GM23338 (cell line): ENCODE data around the gene LYST. TPM values are rescaled to one million over a fixed set of nuclear protein-coding genes. Genes with fewer than 3 reads are reported as not detected.

Experiments used
- ATAC-seq: fragments of 200-7000 bp; cut with Tn5 transposase; 3 replicates; pipeline ENCODE4 v1.9.1; 2020
- DNase-seq: peaks from one replicate; pipeline ENCODE4 v3.0.0-alpha.2; 2015; ENCODE audit warnings: low spot score
- H2AFZ ChIP-seq: fragments of 200-600 bp; sonication (generic); 2 replicates; pipeline ENCODE4 v1.8.0; 2016; ENCODE audit warnings: antibody characterized with exemption, mild to moderate bottlenecking, moderate library complexity
- H3F3A ChIP-seq: fragments of 200-600 bp; sonication (generic); replicated peaks from 2 replicates; pipeline ENCODE4 v1.8.0; 2017; ENCODE audit warnings: antibody characterized with exemption, mixed run types, low read depth
- H3K27ac ChIP-seq: fragments of 200-600 bp; sonication (generic); 2 replicates; pipeline ENCODE4 v1.6.1; 2016; ENCODE audit warnings: low read depth
- H3K27me3 ChIP-seq: fragments of 200-600 bp; sonication (generic); 2 replicates; pipeline ENCODE4 v1.8.0; 2016; ENCODE audit warnings: mild to moderate bottlenecking, mixed run types, moderate library complexity; ENCODE audit not compliant: insufficient read depth
- H3K36me3 ChIP-seq: fragments of 200-600 bp; sonication (generic); 2 replicates; pipeline ENCODE4 v1.8.0; 2016; ENCODE audit warnings: mild to moderate bottlenecking; ENCODE audit not compliant: insufficient read depth
- H3K4me1 ChIP-seq: fragments of 200-600 bp; sonication (generic); 2 replicates; pipeline ENCODE4 v1.8.0; 2016; ENCODE audit warnings: mild to moderate bottlenecking, moderate library complexity; ENCODE audit not compliant: insufficient read depth
- H3K4me2 ChIP-seq: fragments of 200-600 bp; sonication (generic); 2 replicates; pipeline ENCODE4 v1.7.1; 2017; ENCODE audit warnings: mixed run types
- H3K4me3 ChIP-seq: fragments of 200-600 bp; sonication (generic); 2 replicates; pipeline ENCODE4 v1.6.1; 2016; ENCODE audit warnings: mixed run types
- H3K79me2 ChIP-seq: fragments of 200-600 bp; sonication (generic); replicated peaks from 2 replicates; pipeline ENCODE4 v1.8.0; 2017; ENCODE audit warnings: mild to moderate bottlenecking; ENCODE audit not compliant: insufficient read depth
- H3K9me2 ChIP-seq: fragments of 200-600 bp; sonication (generic); 2 replicates; pipeline ENCODE4 v1.8.0; 2017; ENCODE audit not compliant: insufficient read depth
- H4K20me1 ChIP-seq: fragments of 200-600 bp; sonication (generic); replicated peaks from 2 replicates; pipeline ENCODE4 v1.8.0; 2017; ENCODE audit warnings: mild to moderate bottlenecking; ENCODE audit not compliant: insufficient read depth
- H3K27ac Mint-ChIP-seq: 2 replicates; pipeline ENCODE4 v1.8.0; 2020; ENCODE audit warnings: inconsistent platforms, mild to moderate bottlenecking, moderate library complexity, mixed read lengths
- H3K27me3 Mint-ChIP-seq: 3 replicates; pipeline ENCODE4 v1.8.0; 2022; ENCODE audit warnings: low read depth, mild to moderate bottlenecking, moderate library complexity, mixed read lengths, inconsistent platforms; ENCODE audit not compliant: insufficient read depth, poor library complexity
- H3K36me3 Mint-ChIP-seq: 3 replicates; pipeline ENCODE4 v1.8.0; 2021; ENCODE audit warnings: low read depth, mild to moderate bottlenecking, inconsistent platforms, moderate library complexity, mixed read lengths
- H3K4me1 Mint-ChIP-seq: 3 replicates; pipeline ENCODE4 v1.8.0; 2020; ENCODE audit warnings: mild to moderate bottlenecking, inconsistent platforms, mixed read lengths
- H3K4me3 Mint-ChIP-seq: 3 replicates; pipeline ENCODE4 v1.8.0; 2021; ENCODE audit warnings: moderate library complexity, mild to moderate bottlenecking, inconsistent platforms, mixed read lengths
- H3K9me3 Mint-ChIP-seq: 3 replicates; pipeline ENCODE4 v1.8.0; 2020; ENCODE audit warnings: moderate library complexity, mild to moderate bottlenecking, inconsistent platforms, mixed read lengths
- EZH2 ChIP-seq: fragments of 200-600 bp; sonication (generic); IDR thresholded peaks from one replicate; pipeline ENCODE4 v1.8.0; 2017; ENCODE audit warnings: antibody characterized with exemption, mild to moderate bottlenecking, low read depth; ENCODE audit not compliant: unreplicated experiment
- JUNB ChIP-seq: IDR thresholded peaks from one replicate; pipeline ENCODE4 v1.6.1; 2016; ENCODE audit warnings: antibody characterized with exemption; ENCODE audit not compliant: unreplicated experiment
- POLR2AphosphoS5 ChIP-seq: IDR thresholded peaks from 2 replicates; pipeline ENCODE4 v1.6.1; 2016; ENCODE audit warnings: antibody characterized with exemption, low read depth
- STAT1 ChIP-seq: IDR thresholded peaks from one replicate; pipeline ENCODE4 v1.6.1; 2016; ENCODE audit warnings: antibody characterized with exemption; ENCODE audit not compliant: unreplicated experiment
- ZNF331 ChIP-seq: fragments of 250-450 bp; sonication (Bioruptor Pico); IDR thresholded peaks from 2 replicates; pipeline ENCODE4 v1.5.0; 2020; ENCODE audit warnings: low read depth, mild to moderate bottlenecking, moderate library complexity
- polyA plus RNA-seq: library from polyadenylated mRNA; unstranded; fragments of >200 nt; fragmentation: Nextera tagmentation; extraction: Ambion mirVana; gene quantifications from 2 replicates; pipeline ENCODE4 v1.2.1, GENCODE V29; 2016
- total RNA-seq: library from RNA; depleted of rRNA; stranded (reverse); fragments of >200 nt; shearing (Covaris generic); gene quantifications from 2 replicates; pipeline ENCODE4 v1.2.3, GENCODE V29; 2014
- TF ChIP-seq, protein P1 (sequence below): fragments of 250-450 bp; sonication (Bioruptor Pico); IDR thresholded peaks from 2 replicates; pipeline ENCODE4 v1.5.0; 2020; ENCODE audit warnings: mild to moderate bottlenecking, moderate library complexity
- TF ChIP-seq, protein P2 (sequence below): IDR thresholded peaks from one replicate; pipeline ENCODE4 v1.6.1; 2018; ENCODE audit warnings: antibody characterized with exemption; ENCODE audit not compliant: unreplicated experiment

LYST gene
- total and polyA plus RNA-seq, 2 experiments from 2014 or later: 0.21 to 1.0 TPM

DNA sequence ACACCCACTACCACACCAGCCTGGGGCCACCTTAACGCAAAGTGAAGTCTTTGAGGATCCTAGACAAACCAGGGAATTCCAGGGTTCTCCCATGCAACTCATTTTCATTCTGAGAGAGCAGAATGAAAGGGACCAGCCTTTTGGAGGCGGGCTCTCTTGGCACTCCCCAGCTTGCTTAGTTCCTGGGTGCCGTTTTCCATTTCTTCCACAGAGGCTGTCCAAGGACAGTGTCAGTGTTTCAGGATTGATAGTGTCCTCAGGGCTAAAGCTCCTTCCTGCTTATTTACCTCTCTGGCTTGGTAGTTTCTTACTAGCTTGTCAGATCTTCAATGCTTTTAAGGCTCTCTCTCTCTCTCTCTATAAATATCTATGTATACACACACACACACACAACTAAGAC is 187.1 kb downstream of the LYST start:
- ATAC-seq (peak; percentile 32; the same call in 1 of the 3 replicates), DNase-seq (no peak)
- H3K9me2 ChIP-seq: no peaks in the 10 kb centered on the region
- no peaks in the 10 kb centered on the region for H3K27me3 Mint-ChIP-seq
- no peaks in the 10 kb centered on the region for H3F3A ChIP-seq
- TF ChIP-seq, protein P1, sequence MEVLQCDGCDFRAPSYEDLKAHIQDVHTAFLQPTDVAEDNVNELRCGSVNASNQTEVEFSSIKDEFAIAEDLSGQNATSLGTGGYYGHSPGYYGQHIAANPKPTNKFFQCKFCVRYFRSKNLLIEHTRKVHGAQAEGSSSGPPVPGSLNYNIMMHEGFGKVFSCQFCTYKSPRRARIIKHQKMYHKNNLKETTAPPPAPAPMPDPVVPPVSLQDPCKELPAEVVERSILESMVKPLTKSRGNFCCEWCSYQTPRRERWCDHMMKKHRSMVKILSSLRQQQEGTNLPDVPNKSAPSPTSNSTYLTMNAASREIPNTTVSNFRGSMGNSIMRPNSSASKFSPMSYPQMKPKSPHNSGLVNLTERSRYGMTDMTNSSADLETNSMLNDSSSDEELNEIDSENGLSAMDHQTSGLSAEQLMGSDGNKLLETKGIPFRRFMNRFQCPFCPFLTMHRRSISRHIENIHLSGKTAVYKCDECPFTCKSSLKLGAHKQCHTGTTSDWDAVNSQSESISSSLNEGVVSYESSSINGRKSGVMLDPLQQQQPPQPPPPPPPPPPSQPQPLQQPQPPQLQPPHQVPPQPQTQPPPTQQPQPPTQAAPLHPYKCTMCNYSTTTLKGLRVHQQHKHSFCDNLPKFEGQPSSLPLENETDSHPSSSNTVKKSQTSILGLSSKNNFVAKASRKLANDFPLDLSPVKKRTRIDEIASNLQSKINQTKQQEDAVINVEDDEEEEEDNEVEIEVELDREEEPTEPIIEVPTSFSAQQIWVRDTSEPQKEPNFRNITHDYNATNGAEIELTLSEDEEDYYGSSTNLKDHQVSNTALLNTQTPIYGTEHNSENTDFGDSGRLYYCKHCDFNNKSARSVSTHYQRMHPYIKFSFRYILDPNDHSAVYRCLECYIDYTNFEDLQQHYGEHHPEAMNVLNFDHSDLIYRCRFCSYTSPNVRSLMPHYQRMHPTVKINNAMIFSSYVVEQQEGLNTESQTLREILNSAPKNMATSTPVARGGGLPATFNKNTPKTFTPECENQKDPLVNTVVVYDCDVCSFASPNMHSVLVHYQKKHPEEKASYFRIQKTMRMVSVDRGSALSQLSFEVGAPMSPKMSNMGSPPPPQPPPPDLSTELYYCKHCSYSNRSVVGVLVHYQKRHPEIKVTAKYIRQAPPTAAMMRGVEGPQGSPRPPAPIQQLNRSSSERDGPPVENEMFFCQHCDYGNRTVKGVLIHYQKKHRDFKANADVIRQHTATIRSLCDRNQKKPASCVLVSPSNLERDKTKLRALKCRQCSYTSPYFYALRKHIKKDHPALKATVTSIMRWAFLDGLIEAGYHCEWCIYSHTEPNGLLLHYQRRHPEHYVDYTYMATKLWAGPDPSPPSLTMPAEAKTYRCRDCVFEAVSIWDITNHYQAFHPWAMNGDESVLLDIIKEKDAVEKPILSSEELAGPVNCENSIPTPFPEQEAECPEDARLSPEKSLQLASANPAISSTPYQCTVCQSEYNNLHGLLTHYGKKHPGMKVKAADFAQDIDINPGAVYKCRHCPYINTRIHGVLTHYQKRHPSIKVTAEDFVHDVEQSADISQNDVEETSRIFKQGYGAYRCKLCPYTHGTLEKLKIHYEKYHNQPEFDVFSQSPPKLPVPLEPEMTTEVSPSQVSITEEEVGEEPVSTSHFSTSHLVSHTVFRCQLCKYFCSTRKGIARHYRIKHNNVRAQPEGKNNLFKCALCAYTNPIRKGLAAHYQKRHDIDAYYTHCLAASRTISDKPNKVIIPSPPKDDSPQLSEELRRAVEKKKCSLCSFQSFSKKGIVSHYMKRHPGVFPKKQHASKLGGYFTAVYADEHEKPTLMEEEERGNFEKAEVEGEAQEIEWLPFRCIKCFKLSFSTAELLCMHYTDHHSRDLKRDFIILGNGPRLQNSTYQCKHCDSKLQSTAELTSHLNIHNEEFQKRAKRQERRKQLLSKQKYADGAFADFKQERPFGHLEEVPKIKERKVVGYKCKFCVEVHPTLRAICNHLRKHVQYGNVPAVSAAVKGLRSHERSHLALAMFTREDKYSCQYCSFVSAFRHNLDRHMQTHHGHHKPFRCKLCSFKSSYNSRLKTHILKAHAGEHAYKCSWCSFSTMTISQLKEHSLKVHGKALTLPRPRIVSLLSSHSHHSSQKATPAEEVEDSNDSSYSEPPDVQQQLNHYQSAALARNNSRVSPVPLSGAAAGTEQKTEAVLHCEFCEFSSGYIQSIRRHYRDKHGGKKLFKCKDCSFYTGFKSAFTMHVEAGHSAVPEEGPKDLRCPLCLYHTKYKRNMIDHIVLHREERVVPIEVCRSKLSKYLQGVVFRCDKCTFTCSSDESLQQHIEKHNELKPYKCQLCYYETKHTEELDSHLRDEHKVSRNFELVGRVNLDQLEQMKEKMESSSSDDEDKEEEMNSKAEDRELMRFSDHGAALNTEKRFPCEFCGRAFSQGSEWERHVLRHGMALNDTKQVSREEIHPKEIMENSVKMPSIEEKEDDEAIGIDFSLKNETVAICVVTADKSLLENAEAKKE (CRISPR knock-in tag): no peak
- TF ChIP-seq STAT1 (no peak), ZNF331 (CRISPR knock-in tag) (no peak), POLR2AphosphoS5 (no peak)
- H4K20me1 ChIP-seq: no peaks in the 10 kb centered on the region
- no peak overlapping the region for H3K27ac ChIP-seq
- no peak overlapping the region for H3K4me2 ChIP-seq
- no peaks in the 10 kb centered on the region for H3K4me1 ChIP-seq
- H3K36me3 Mint-ChIP-seq: peaks cover 17% of the 10 kb centered on the region
- H3K27ac Mint-ChIP-seq: no peak overlapping the region
- H3K4me1 Mint-ChIP-seq: peaks cover 8% of the 10 kb centered on the region; the same call in 2 of the 3 replicates
- H3K4me3 Mint-ChIP-seq: no peak overlapping the region
- no peak overlapping the region for H3K4me3 ChIP-seq
- H2AFZ ChIP-seq: peak overlapping the region; percentile 80
- no peaks in the 10 kb centered on the region for H3K27me3 ChIP-seq
- H3K79me2 ChIP-seq: no peaks in the 10 kb centered on the region
- H3K9me3 Mint-ChIP-seq: peaks cover 18% of the 10 kb centered on the region
- H3K36me3 ChIP-seq: 0 out of 2 replicates have a peak, but pooled peaks cover 3% of the 10 kb centered on the region

DNA sequence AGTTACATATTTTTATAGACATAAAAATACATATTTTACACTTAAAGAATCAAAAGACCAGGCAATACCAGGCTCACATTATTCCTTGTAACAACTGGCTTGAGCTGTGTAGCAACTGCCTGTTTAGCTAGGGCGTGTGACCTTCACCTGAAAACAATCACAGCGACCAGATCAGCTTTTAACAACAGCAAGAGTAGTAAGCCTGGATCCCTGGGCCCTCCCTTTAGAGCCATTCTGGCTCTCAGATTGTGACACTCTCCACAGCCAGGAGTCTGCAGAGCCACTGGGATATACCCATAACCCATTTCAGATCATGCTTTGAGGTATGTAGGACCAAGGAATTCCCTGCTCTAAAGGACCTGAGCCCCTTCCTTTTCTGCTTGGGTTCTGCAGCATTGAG is 187.7 kb downstream of the LYST start:
- Mint-ChIP-seq H3K4me1 (peaks cover 8% of the 10 kb centered on the region; the same call in 2 of the 3 replicates), H3K4me3 (no peak overlapping the region), H3K9me3 (peaks cover 24% of the 10 kb centered on the region), H3K36me3 (peaks cover 21% of the 10 kb centered on the region), H3K27me3 (no peaks in the 10 kb centered on the region), H3K27ac (no peak overlapping the region)
- Histone ChIP-seq H3K36me3 (0 out of 2 replicates have a peak, but pooled peaks cover 3% of the 10 kb centered on the region), H3K4me2 (no peak overlapping the region), H4K20me1 (no peaks in the 10 kb centered on the region), H3F3A (no peaks in the 10 kb centered on the region), H3K9me2 (no peaks in the 10 kb centered on the region), H2AFZ (peak overlapping the region; percentile 75; the same call in 1 of the 2 replicates), H3K4me1 (no peaks in the 10 kb centered on the region), H3K79me2 (no peaks in the 10 kb centered on the region), H3K4me3 (no peak overlapping the region), H3K27ac (no peak overlapping the region), H3K27me3 (no peaks in the 10 kb centered on the region)
- DNase-seq (peak; percentile 15), ATAC-seq (peak; percentile 52)
- no peak for TF ChIP-seq EZH2
- TF ChIP-seq, protein P2, sequence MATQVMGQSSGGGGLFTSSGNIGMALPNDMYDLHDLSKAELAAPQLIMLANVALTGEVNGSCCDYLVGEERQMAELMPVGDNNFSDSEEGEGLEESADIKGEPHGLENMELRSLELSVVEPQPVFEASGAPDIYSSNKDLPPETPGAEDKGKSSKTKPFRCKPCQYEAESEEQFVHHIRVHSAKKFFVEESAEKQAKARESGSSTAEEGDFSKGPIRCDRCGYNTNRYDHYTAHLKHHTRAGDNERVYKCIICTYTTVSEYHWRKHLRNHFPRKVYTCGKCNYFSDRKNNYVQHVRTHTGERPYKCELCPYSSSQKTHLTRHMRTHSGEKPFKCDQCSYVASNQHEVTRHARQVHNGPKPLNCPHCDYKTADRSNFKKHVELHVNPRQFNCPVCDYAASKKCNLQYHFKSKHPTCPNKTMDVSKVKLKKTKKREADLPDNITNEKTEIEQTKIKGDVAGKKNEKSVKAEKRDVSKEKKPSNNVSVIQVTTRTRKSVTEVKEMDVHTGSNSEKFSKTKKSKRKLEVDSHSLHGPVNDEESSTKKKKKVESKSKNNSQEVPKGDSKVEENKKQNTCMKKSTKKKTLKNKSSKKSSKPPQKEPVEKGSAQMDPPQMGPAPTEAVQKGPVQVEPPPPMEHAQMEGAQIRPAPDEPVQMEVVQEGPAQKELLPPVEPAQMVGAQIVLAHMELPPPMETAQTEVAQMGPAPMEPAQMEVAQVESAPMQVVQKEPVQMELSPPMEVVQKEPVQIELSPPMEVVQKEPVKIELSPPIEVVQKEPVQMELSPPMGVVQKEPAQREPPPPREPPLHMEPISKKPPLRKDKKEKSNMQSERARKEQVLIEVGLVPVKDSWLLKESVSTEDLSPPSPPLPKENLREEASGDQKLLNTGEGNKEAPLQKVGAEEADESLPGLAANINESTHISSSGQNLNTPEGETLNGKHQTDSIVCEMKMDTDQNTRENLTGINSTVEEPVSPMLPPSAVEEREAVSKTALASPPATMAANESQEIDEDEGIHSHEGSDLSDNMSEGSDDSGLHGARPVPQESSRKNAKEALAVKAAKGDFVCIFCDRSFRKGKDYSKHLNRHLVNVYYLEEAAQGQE: no peak
- TF ChIP-seq JUNB: no peak
- TF ChIP-seq ZNF331 (CRISPR knock-in tag): no peak
